Adrenal gland (tissue), 5 donors: ENCODE measurements around the gene TRMT61A.

Experiments used
- CTCF ChIP-seq, 6 experiments: fragments of 450-650 bp in 4 of 6; fragments of 200-600 bp in 2 of 6; sonication (generic) in 1 of 6; IDR thresholded peaks; 1 replicate in 5 of 6; 2 replicates in 1 of 6; pipeline versions ENCODE4 v1.5.1 to v1.8.0; 2016 to 2021; ENCODE audit warnings: antibody characterized with exemption in 6 of 6, mild to moderate bottlenecking in 2 of 6, moderate library complexity in 1 of 6
- POLR2A ChIP-seq, 2 donors: fragments of 450-650 bp; IDR thresholded peaks; one replicate each; pipeline ENCODE4 v1.6.1; 2017; ENCODE audit warnings: antibody characterized with exemption in 2 of 2, mild to moderate bottlenecking in 2 of 2, moderate library complexity in 1 of 2
- donor health status: DM: no; HTN: no; CAD: no.

DNA sequence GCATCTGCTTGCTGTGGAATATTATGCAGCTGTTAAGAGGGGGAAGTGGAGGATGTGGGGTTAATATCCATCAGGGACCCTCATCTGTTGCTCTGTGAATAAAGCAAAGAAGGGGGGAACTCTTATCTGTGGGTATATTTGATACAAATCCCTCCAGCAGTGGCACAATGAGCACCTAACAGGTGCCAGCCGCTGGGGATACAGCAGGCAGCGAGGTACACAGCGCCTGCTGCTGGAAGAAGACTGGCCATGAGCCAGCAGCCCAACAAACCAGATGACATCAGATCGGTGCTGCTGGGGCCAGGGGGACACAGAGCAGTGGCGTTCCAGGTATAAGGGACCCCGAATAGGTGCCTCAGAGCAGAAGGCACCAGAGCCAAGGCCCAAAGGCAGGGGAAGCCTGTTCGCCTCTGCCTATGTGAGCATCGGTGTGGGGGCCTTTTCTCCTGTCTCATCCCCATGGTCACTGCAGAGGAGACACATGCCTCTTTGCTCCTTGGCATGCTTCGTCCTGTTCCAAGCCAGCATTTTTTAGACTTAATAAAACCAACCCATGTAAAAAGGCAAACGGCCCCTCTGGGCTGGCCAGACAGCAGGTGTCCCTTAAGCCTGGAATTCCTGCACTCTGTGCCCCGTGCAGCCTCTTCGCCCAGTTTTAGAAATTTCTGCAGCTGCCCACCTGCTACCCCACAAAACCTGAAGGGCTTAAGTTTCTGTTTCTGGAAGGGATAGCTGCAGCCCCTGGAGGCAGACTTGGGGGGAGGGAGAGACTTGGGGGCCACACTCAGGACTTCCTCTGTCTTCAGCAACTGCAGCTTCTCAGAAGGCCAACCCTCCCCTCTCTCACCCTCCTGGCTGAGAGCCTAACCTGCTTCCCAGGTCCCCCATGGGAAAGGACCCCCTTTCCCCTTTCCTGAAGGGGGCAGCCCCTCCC lies 4.7 kb upstream of the TRMT61A start:
- TF ChIP-seq CTCF (IDR thresholded peaks at IDR 0.05) = no peak
- TF ChIP-seq POLR2A (IDR thresholded peaks at IDR 0.05) = no peak
